Measurements from ENCODE around the gene TRMT112.

- TF ChIP-seq MAX (IDR thresholded peaks at IDR 0.05; ENCODE audit: low read depth, low read length) (no peak), RCOR1 (conservative IDR thresholded peaks at IDR 0.05; ENCODE audit: low read depth, low read length) (no peak), CTCF (IDR thresholded peaks at IDR 0.05 in 2 of 3, conservative IDR thresholded peaks at IDR 0.05 in 1 of 3; ENCODE audit: control insufficient read depth in 2 of 3, extremely low read depth in 1 of 3, insufficient read depth in 1 of 3, low read depth in 3 of 3, low read length in 3 of 3) (no peak), POLR2A (IDR thresholded peaks at IDR 0.05; ENCODE audit: low read depth, low read length) (no peak), EP300 (IDR thresholded peaks at IDR 0.05; ENCODE audit: borderline replicate concordance in 1 of 2, control insufficient read depth in 1 of 2, low read depth in 2 of 2, low read length in 2 of 2) (no peak)
These were observed 4.2 kb upstream of the TRMT112 start for GRCh38 chr11:64321533-64321932.

Measured in GM12878 (cell line).